ENCODE data around the gene VWA2. TPM values are rescaled to one million over a fixed set of nuclear protein-coding genes. Genes with fewer than 3 reads are reported as not detected.

VWA2 gene
- total and polyA plus RNA-seq, 2 donors (not counting 1 experiment from before 2014, with no cell fraction given), result not detected

DNA sequence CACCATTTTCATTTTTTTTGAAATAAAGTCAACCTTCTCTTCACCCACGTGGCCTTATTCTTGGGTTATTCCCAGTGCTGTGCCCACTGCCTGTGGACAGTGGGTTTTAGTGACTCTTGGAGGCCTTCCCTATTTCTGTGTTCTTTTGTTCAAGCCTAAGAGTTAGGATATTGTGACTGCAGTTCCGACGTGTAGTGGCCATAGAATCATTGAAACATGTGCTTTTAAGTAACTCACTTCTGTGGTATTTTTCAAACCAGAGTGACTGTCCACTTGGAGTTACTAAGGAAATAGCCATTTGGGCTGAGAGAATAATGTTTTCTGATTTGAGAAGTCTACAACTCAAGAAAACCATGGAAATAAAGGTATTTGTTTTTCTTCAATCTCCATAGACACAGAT lies 36.2 kb upstream of the VWA2 start:
- Histone ChIP-seq H3K27ac (ENCODE audit: low read length in 2 of 2) (no peak overlapping the region), H3K9ac (ENCODE audit: low read length) (no peak overlapping the region), H3K36me3 (replicated peaks in 1 of 2; ENCODE audit: control extremely low read depth in 1 of 2, control insufficient read depth in 1 of 2, extremely low read depth in 1 of 2, insufficient read depth in 2 of 2, low read length in 1 of 2) (no peaks in the 10 kb centered on the region), H3K4me2 (replicated peaks; ENCODE audit: low read depth, low read length, poor library complexity, severe bottlenecking) (no peak overlapping the region), H4K20me1 (ENCODE audit: control insufficient read depth, insufficient read depth, low read length, poor library complexity, severe bottlenecking) (no peaks in the 10 kb centered on the region), H3K9me3 (ENCODE audit: control extremely low read depth in 1 of 3, control insufficient read depth in 2 of 3, insufficient read depth in 1 of 3, low read length in 2 of 3) (no peaks in the 10 kb centered on the region), H3K79me2 (ENCODE audit: control insufficient read depth, insufficient read depth, low read length) (no peaks in the 10 kb centered on the region), H3K27me3 (replicated peaks in 1 of 4; ENCODE audit: control extremely low read depth in 1 of 4, control insufficient read depth in 3 of 4, insufficient read depth in 4 of 4, low read length in 3 of 4) (peaks cover 0 to 5% (median 0%) of the 10 kb centered on the region in 4 experiments), H2AFZ (ENCODE audit: insufficient read depth, low read depth, low read length, poor library complexity, severe bottlenecking) (no peak overlapping the region), H3K4me1 (ENCODE audit: control insufficient read depth in 2 of 2, insufficient read depth in 2 of 2, low read length in 2 of 2) (no peaks in the 10 kb centered on the region), H3K4me3 (ENCODE audit: control extremely low read depth in 1 of 5, extremely low read depth in 1 of 5, insufficient read depth in 1 of 5, low read depth in 2 of 5, low read length in 4 of 5) (no peak overlapping the region)
- ATAC-seq (ENCODE audit: low read depth), result no peak
- CTCF ChIA-PET, result no interaction called here
- POLR2A ChIA-PET, result no interaction called here
- H3K27ac Mint-ChIP-seq, result no peak overlapping the region
- H3K4me3 Mint-ChIP-seq, result no peak overlapping the region
- TF ChIP-seq, protein P1, sequence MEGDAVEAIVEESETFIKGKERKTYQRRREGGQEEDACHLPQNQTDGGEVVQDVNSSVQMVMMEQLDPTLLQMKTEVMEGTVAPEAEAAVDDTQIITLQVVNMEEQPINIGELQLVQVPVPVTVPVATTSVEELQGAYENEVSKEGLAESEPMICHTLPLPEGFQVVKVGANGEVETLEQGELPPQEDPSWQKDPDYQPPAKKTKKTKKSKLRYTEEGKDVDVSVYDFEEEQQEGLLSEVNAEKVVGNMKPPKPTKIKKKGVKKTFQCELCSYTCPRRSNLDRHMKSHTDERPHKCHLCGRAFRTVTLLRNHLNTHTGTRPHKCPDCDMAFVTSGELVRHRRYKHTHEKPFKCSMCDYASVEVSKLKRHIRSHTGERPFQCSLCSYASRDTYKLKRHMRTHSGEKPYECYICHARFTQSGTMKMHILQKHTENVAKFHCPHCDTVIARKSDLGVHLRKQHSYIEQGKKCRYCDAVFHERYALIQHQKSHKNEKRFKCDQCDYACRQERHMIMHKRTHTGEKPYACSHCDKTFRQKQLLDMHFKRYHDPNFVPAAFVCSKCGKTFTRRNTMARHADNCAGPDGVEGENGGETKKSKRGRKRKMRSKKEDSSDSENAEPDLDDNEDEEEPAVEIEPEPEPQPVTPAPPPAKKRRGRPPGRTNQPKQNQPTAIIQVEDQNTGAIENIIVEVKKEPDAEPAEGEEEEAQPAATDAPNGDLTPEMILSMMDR (IDR thresholded peaks at IDR 0.05), result no peak
- no peak for TF ChIP-seq EZH2 (IDR thresholded peaks at IDR 0.05; ENCODE audit: borderline replicate concordance, insufficient read depth, low read depth, low read length, poor library complexity, severe bottlenecking)
- no peak for DNase-seq
- H3K27me3 Mint-ChIP-seq, result peaks cover 41% of the 10 kb centered on the region
- WGBS (ENCODE audit: insufficient coverage), result no CpG with 5 or more reads among the region's 3 CpGs
- intact Hi-C loops (cut with micrococcal nuclease), result no loop called here
- no peaks in the 10 kb centered on the region for H3K9me3 Mint-ChIP-seq (ENCODE audit: insufficient read depth)
- H3K4me1 Mint-ChIP-seq, result no peaks in the 10 kb centered on the region

DNA sequence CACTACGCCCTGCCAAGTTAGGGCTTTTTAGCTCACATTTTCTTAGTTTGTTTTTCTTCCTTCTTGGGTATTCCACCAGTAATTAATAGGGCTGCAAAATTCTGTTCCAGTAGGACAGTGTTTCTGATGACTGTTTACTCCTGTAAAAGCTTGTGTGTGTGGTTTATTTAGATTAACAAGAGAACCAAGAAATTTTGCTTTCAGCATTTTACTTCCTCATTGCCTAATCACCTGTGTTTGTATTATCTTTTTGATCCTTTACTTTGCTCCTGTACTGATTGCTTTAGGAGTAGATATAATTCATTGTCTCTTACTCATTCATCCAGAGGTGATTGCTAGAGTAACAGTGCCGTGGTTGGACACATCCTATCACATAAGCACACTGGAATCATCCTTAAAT lies 32.2 kb upstream of the VWA2 start:
- Histone ChIP-seq H3K4me3 (ENCODE audit: control extremely low read depth in 1 of 5, extremely low read depth in 1 of 5, insufficient read depth in 1 of 5, low read depth in 2 of 5, low read length in 4 of 5) (no peak overlapping the region), H4K20me1 (ENCODE audit: control insufficient read depth, insufficient read depth, low read length, poor library complexity, severe bottlenecking) (no peaks in the 10 kb centered on the region), H3K4me1 (ENCODE audit: control insufficient read depth in 2 of 2, insufficient read depth in 2 of 2, low read length in 2 of 2) (no peaks in the 10 kb centered on the region), H3K27ac (ENCODE audit: low read length in 2 of 2) (no peak overlapping the region), H3K4me2 (replicated peaks; ENCODE audit: low read depth, low read length, poor library complexity, severe bottlenecking) (no peak overlapping the region), H3K9ac (ENCODE audit: low read length) (no peak overlapping the region), H3K36me3 (replicated peaks in 1 of 2; ENCODE audit: control extremely low read depth in 1 of 2, control insufficient read depth in 1 of 2, extremely low read depth in 1 of 2, insufficient read depth in 2 of 2, low read length in 1 of 2) (no peaks in the 10 kb centered on the region), H3K79me2 (ENCODE audit: control insufficient read depth, insufficient read depth, low read length) (no peaks in the 10 kb centered on the region), H2AFZ (ENCODE audit: insufficient read depth, low read depth, low read length, poor library complexity, severe bottlenecking) (no peak overlapping the region), H3K27me3 (replicated peaks in 1 of 4; ENCODE audit: control extremely low read depth in 1 of 4, control insufficient read depth in 3 of 4, insufficient read depth in 4 of 4, low read length in 3 of 4) (peaks cover 0 to 5% (median 0%) of the 10 kb centered on the region in 4 experiments), H3K9me3 (ENCODE audit: control extremely low read depth in 1 of 3, control insufficient read depth in 2 of 3, insufficient read depth in 1 of 3, low read length in 2 of 3) (no peaks in the 10 kb centered on the region)
- Mint-ChIP-seq H3K27me3 (peaks cover 18% of the 10 kb centered on the region), H3K4me3 (no peak overlapping the region), H3K27ac (no peak overlapping the region), H3K4me1 (no peaks in the 10 kb centered on the region), H3K9me3 (ENCODE audit: insufficient read depth) (no peaks in the 10 kb centered on the region)
- TF ChIP-seq EZH2 (IDR thresholded peaks at IDR 0.05; ENCODE audit: borderline replicate concordance, insufficient read depth, low read depth, low read length, poor library complexity, severe bottlenecking), result no peak
- TF ChIP-seq, protein P1 (IDR thresholded peaks at IDR 0.05), result no peak
- DNase-seq (no peak), ATAC-seq (ENCODE audit: low read depth) (no peak)
- WGBS (ENCODE audit: insufficient coverage), result 90% methylated on average over 2 of the region's 2 CpGs
- intact Hi-C loops (cut with micrococcal nuclease), result no loop called here
- POLR2A ChIA-PET, result no interaction called here
- CTCF ChIA-PET, result no interaction called here

All from B cell (primary cell).